ENCODE measurements around the gene TIMM10. TPM values are rescaled to one million over a fixed set of nuclear protein-coding genes. Genes with fewer than 3 reads are reported as not detected.

The TIMM10 gene
- total RNA-seq, 1 experiment from 2014 or later, result 94.7 TPM

GRCh38 chr11:57551941-57552340 lies 21.4 kb upstream of the TIMM10 start:
- H4K20me1 ChIP-seq (ENCODE audit: insufficient read depth), result no peaks in the 10 kb centered on the region
- no peak overlapping the region for H3K27ac ChIP-seq
- DNase-seq, result no peak
- intact Hi-C loops (cut with micrococcal nuclease; ENCODE audit: unreplicated experiment), result no loop called here
- ChIA-PET POLR2A (ENCODE audit: unreplicated experiment) (no interaction called here), CTCF (no interaction called here)
- H3K27me3 ChIP-seq (ENCODE audit: insufficient read depth, low read depth), result no peaks in the 10 kb centered on the region
- no peaks in the 10 kb centered on the region for H3K79me2 ChIP-seq (ENCODE audit: low read depth)
- no peak overlapping the region for H3K4me3 ChIP-seq
- H3K36me3 ChIP-seq (ENCODE audit: low read depth), result no peaks in the 10 kb centered on the region
- TF ChIP-seq CTCF (conservative IDR thresholded peaks at IDR 0.05) (no peak), EZH2 (IDR thresholded peaks at IDR 0.05; ENCODE audit: low read depth) (no peak)
- H3F3A ChIP-seq (ENCODE audit: insufficient read depth, low read depth), result no peaks in the 10 kb centered on the region
- no peak overlapping the region for H3K4me2 ChIP-seq
- TSS peak; percentile 11 for BruUV-seq (replicated peaks)
- no peaks in the 10 kb centered on the region for H3K9me3 ChIP-seq (ENCODE audit: insufficient read depth, low read depth)
- no peaks in the 10 kb centered on the region for H3K4me1 ChIP-seq (replicated peaks; ENCODE audit: insufficient read depth)
- no peaks in the 10 kb centered on the region for H3K9me2 ChIP-seq (ENCODE audit: insufficient read depth)
- no peak overlapping the region for H2AFZ ChIP-seq

- CTCF ChIA-PET, result interaction anchor here (0.5 to 0.6 kb wide), 2 partner anchors 18 to 93 kb away, joined by 3 to 5 read pairs; no protein-coding TSS in a partner anchor
- Histone ChIP-seq H3K4me2 (no peak overlapping the region), H3F3A (ENCODE audit: insufficient read depth, low read depth) (no peaks in the 10 kb centered on the region), H4K20me1 (ENCODE audit: insufficient read depth) (no peaks in the 10 kb centered on the region), H3K79me2 (ENCODE audit: low read depth) (no peaks in the 10 kb centered on the region), H3K4me3 (no peak overlapping the region), H3K36me3 (ENCODE audit: low read depth) (no peaks in the 10 kb centered on the region), H3K9me2 (ENCODE audit: insufficient read depth) (no peaks in the 10 kb centered on the region), H3K9me3 (ENCODE audit: insufficient read depth, low read depth) (no peaks in the 10 kb centered on the region), H3K27ac (no peak overlapping the region), H2AFZ (no peak overlapping the region), H3K27me3 (ENCODE audit: insufficient read depth, low read depth) (no peaks in the 10 kb centered on the region), H3K4me1 (replicated peaks; ENCODE audit: insufficient read depth) (no peaks in the 10 kb centered on the region)
- BruUV-seq (replicated peaks), result no TSS peak
- intact Hi-C loops (cut with micrococcal nuclease; ENCODE audit: unreplicated experiment), result no loop called here
- TF ChIP-seq EZH2 (IDR thresholded peaks at IDR 0.05; ENCODE audit: low read depth) (no peak), CTCF (conservative IDR thresholded peaks at IDR 0.05) (no peak)
- no peak for DNase-seq
- POLR2A ChIA-PET (ENCODE audit: unreplicated experiment), result no interaction called here
These were observed 19.4 kb upstream of the TIMM10 start for GRCh38 chr11:57549983-57550382.

GRCh38 chr11:57547854-57548377 lies 17.4 kb upstream of the TIMM10 start:
- ChIA-PET CTCF (no interaction called here), POLR2A (ENCODE audit: unreplicated experiment) (no interaction called here)
- Histone ChIP-seq H3K79me2 (ENCODE audit: low read depth) (no peaks in the 10 kb centered on the region), H3K4me3 (no peak overlapping the region), H3K4me2 (no peak overlapping the region), H3K27ac (no peak overlapping the region), H3K36me3 (ENCODE audit: low read depth) (no peaks in the 10 kb centered on the region), H3K4me1 (replicated peaks; ENCODE audit: insufficient read depth) (0 out of 2 replicates have a peak, but pooled peaks cover 5% of the 10 kb centered on the region), H3K27me3 (ENCODE audit: insufficient read depth, low read depth) (no peaks in the 10 kb centered on the region), H2AFZ (no peak overlapping the region), H3K9me2 (ENCODE audit: insufficient read depth) (no peaks in the 10 kb centered on the region), H4K20me1 (ENCODE audit: insufficient read depth) (no peaks in the 10 kb centered on the region), H3K9me3 (ENCODE audit: insufficient read depth, low read depth) (no peaks in the 10 kb centered on the region), H3F3A (ENCODE audit: insufficient read depth, low read depth) (no peaks in the 10 kb centered on the region)
- TF ChIP-seq EZH2 (IDR thresholded peaks at IDR 0.05; ENCODE audit: low read depth) (no peak), CTCF (conservative IDR thresholded peaks at IDR 0.05) (no peak)
- DNase-seq, result no peak
- intact Hi-C loops (cut with micrococcal nuclease; ENCODE audit: unreplicated experiment), result no loop called here
- no TSS peak for BruUV-seq (replicated peaks)

Data from PC-9 (cell line).